ENCODE data around the gene KRT13.

DNA sequence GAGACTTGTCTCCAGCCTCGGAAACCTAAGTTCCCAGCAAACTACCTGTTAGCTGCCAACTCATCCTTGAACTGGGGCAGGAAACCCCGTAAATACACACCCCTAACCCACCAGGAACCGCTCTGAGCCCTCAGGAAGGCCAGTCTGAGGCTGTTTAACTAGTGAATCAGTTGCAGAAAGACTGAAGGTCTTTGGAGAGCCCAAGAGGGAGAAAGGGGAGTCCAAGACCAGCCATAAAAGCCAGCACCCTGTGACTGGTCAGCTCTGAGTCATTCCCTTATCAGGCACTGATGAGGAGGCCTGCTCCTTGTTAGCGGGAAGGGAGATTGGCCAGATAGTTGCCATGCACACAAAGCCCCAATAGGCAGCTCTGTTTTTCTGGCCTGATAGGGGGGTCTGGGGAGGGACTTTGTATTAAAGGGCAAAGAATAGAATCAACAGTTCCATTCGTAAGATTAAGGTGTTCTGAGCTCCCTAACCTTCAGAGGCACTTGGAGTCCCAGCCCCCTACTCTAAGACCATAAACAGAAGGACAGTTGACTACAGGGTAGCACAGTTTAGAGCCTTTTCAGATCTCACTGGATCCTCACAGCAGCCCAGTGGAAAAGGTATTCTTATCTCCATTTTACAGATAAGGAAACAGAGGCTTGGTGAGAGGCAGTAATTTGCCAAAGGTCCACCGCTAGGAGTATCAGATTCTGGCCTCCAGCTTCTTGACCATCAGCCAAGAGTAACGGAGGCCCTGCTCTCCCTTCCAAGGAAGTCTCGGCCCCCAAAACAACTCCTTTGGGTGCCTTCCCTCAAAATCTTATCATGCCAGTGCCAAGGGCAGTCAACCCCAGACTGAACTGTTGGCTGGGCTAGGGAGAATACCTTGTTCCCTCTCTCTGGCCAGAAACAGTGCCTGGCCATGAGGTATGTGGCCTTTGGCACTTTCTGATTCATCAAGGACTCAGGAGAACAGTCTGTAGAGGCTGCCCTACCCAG, 24.9 kb upstream of the KRT13 start:
- TF ChIP-seq CTCF (IDR thresholded peaks at IDR 0.05) (no peak), POLR2A (IDR thresholded peaks at IDR 0.05) (peak; percentile 7 to 36)

All from uterus (tissue), 2 donors.